MCF 10A (cell line): ENCODE data around the gene PRKAR1A. TPM values are rescaled to one million over a fixed set of nuclear protein-coding genes. Genes with fewer than 3 reads are reported as not detected.

Experiments
- BruUV-seq: library from RNA; stranded (reverse); fragments of 400-500 nt; replicated peaks from 2 replicates; lab custom pipeline; 2021; lab: Mats Ljungman, UMichigan
- CTCF ChIA-PET: fragments of 300-600 bp; sonication (Branson Sonifier 250); formaldehyde crosslinking; extraction: SDS; loops from one replicate; lab custom pipeline; 2021; ENCODE audit warnings: antibody characterized with exemption, inconsistent platforms; lab: Yijun Ruan, JAX
- POLR2A ChIA-PET: fragments of 300-600, 350-650 bp; sonication (Branson Sonifier 250); formaldehyde crosslinking; extraction: SDS; loops from one replicate; lab custom pipeline; 2020; ENCODE audit warnings: antibody characterized with exemption, inconsistent platforms; lab: Yijun Ruan, JAX
- DNase-seq: peaks from one replicate; pipeline ENCODE4 v3.0.0-alpha.2; 2018; ENCODE audit not compliant: unreplicated experiment
- H3K27ac Mint-ChIP-seq: one replicate; pipeline ENCODE4 v1.8.0; 2022; ENCODE audit warnings: mild to moderate bottlenecking, low read depth, mixed read lengths; ENCODE audit not compliant: unreplicated experiment
- H3K27me3 Mint-ChIP-seq: one replicate; pipeline ENCODE4 v1.8.0; 2022; ENCODE audit warnings: mixed read lengths; ENCODE audit not compliant: insufficient read depth, unreplicated experiment
- H3K36me3 Mint-ChIP-seq: one replicate; pipeline ENCODE4 v1.8.0; 2022; ENCODE audit warnings: mild to moderate bottlenecking, moderate library complexity, mixed read lengths; ENCODE audit not compliant: insufficient read depth, unreplicated experiment
- H3K4me1 Mint-ChIP-seq: one replicate; pipeline ENCODE4 v1.8.0; 2022; ENCODE audit warnings: mixed read lengths; ENCODE audit not compliant: insufficient read depth, unreplicated experiment
- H3K4me3 Mint-ChIP-seq: one replicate; pipeline ENCODE4 v1.8.0; 2022; ENCODE audit warnings: mild to moderate bottlenecking, moderate library complexity, mixed read lengths; ENCODE audit not compliant: unreplicated experiment
- H3K9me3 Mint-ChIP-seq: one replicate; pipeline ENCODE4 v1.8.0; 2022; ENCODE audit warnings: mixed read lengths; ENCODE audit not compliant: unreplicated experiment
- intact Hi-C: fragments of 100-400 bp; cut with micrococcal nuclease; formaldehyde crosslinking; loops from 2 replicates; pipeline ENCODE4 v1.14.1; 2022
- total RNA-seq: library from RNA; stranded (reverse); gene quantifications from 2 replicates; pipeline ENCODE4 v1.2.3, GENCODE V29; 2022
- TF ChIP-seq, protein P1 (sequence below): fragments of 200-600 bp; IDR thresholded peaks from one replicate; pipeline ENCODE4 v1.8.0; 2022; ENCODE audit warnings: antibody characterized with exemption, mild to moderate bottlenecking; ENCODE audit not compliant: unreplicated experiment

Gene PRKAR1A
- total RNA-seq, 1 experiment from 2014 or later: 264 TPM

- TF ChIP-seq, protein P1, sequence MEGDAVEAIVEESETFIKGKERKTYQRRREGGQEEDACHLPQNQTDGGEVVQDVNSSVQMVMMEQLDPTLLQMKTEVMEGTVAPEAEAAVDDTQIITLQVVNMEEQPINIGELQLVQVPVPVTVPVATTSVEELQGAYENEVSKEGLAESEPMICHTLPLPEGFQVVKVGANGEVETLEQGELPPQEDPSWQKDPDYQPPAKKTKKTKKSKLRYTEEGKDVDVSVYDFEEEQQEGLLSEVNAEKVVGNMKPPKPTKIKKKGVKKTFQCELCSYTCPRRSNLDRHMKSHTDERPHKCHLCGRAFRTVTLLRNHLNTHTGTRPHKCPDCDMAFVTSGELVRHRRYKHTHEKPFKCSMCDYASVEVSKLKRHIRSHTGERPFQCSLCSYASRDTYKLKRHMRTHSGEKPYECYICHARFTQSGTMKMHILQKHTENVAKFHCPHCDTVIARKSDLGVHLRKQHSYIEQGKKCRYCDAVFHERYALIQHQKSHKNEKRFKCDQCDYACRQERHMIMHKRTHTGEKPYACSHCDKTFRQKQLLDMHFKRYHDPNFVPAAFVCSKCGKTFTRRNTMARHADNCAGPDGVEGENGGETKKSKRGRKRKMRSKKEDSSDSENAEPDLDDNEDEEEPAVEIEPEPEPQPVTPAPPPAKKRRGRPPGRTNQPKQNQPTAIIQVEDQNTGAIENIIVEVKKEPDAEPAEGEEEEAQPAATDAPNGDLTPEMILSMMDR: no peak
- Mint-ChIP-seq H3K27me3 (peaks cover 34% of the 10 kb centered on the region), H3K4me3 (no peak overlapping the region), H3K9me3 (no peaks in the 10 kb centered on the region), H3K27ac (no peak overlapping the region), H3K4me1 (no peaks in the 10 kb centered on the region), H3K36me3 (no peaks in the 10 kb centered on the region)
- no TSS peak for BruUV-seq
- ChIA-PET CTCF (interaction anchor here (0.7 to 1.1 kb wide), 2 partner anchors 10 to 12 kb away, joined by 4 to 5 read pairs; no protein-coding TSS in a partner anchor), POLR2A (no interaction called here)
- no peak for DNase-seq
- intact Hi-C loops: no loop called here
Measured at GRCh38 chr17:68596411-68596945, 84.2 kb downstream of the PRKAR1A start.

GRCh38 chr17:68598074-68598473 lies 85.8 kb downstream of the PRKAR1A start:
- H3K36me3 Mint-ChIP-seq: no peaks in the 10 kb centered on the region
- intact Hi-C loops: no loop called here
- DNase-seq: no peak
- ChIA-PET POLR2A (no interaction called here), CTCF (no interaction called here)
- no peak overlapping the region for H3K27ac Mint-ChIP-seq
- BruUV-seq: no TSS peak
- H3K4me1 Mint-ChIP-seq: peaks cover 6% of the 10 kb centered on the region
- H3K27me3 Mint-ChIP-seq: peaks cover 38% of the 10 kb centered on the region
- no peak overlapping the region for H3K4me3 Mint-ChIP-seq
- TF ChIP-seq, protein P1: no peak
- H3K9me3 Mint-ChIP-seq: no peaks in the 10 kb centered on the region

DNA sequence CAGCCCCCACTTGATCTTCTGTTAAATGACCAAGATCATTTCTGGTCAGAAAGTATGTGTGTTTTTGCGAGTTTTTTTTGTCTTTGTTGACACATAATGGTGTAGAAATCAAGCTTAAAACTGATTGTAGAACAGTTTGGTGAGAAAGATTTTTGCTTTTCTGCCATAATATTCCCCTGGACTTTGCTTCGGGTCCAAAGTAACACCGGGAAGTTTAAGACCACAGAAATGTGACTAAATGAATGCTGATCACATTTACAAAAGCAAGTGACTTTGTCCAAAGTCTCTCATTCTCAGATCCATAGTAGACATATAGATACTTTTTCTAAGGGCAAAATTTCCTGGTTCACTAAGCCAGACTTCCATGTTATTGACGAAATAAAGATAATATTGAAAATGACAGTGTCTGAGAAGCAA lies 86.3 kb downstream of the PRKAR1A start:
- intact Hi-C loops: no loop called here
- TF ChIP-seq, protein P1: no peak
- no peaks in the 10 kb centered on the region for H3K9me3 Mint-ChIP-seq
- no peaks in the 10 kb centered on the region for H3K36me3 Mint-ChIP-seq
- H3K4me1 Mint-ChIP-seq: peaks cover 6% of the 10 kb centered on the region
- BruUV-seq: no TSS peak
- peaks cover 38% of the 10 kb centered on the region for H3K27me3 Mint-ChIP-seq
- DNase-seq: no peak
- ChIA-PET POLR2A (no interaction called here), CTCF (no interaction called here)
- no peak overlapping the region for H3K27ac Mint-ChIP-seq
- no peak overlapping the region for H3K4me3 Mint-ChIP-seq

GRCh38 chr17:68599091-68599490 lies 86.9 kb downstream of the PRKAR1A start:
- BruUV-seq: no TSS peak
- DNase-seq: no peak
- intact Hi-C loops: no loop called here
- Mint-ChIP-seq H3K9me3 (no peaks in the 10 kb centered on the region), H3K27ac (no peak overlapping the region), H3K27me3 (peaks cover 40% of the 10 kb centered on the region), H3K36me3 (no peaks in the 10 kb centered on the region), H3K4me3 (peak overlapping the region; percentile 71), H3K4me1 (peaks cover 6% of the 10 kb centered on the region)
- TF ChIP-seq, protein P1: no peak
- ChIA-PET POLR2A (no interaction called here), CTCF (no interaction called here)
